ENCODE results near the gene TIE1.

TIE1 gene

GRCh38 chr1:43337588-43337987 is 36.8 kb downstream of the TIE1 start, which contains the start of gene MPL:
Gene MPL, plus strand, starts transcription at chr1:43337818. Its CDS starts 31 bp downstream, at chr1:43337849.
- no peaks in the 10 kb centered on the region for H3K4me1 ChIP-seq (ENCODE audit: control insufficient read depth, insufficient read depth, low read length, poor library complexity, severe bottlenecking)
- no peak for DNase-seq
- H3K27ac ChIP-seq (ENCODE audit: insufficient read depth, low read length, poor library complexity, severe bottlenecking), result no peak within 1 kb of the TSS
- no peaks in the 10 kb centered on the region for H3K36me3 ChIP-seq (ENCODE audit: control insufficient read depth, insufficient read depth, low read length)
- no peaks in the 10 kb centered on the region for H3K27me3 ChIP-seq (replicated peaks; ENCODE audit: control insufficient read depth, insufficient read depth, low read length, poor library complexity, severe bottlenecking)
- H3K4me3 ChIP-seq (ENCODE audit: insufficient read depth, low read depth, low read length, poor library complexity, severe bottlenecking), result no peak within 1 kb of the TSS
- H3K9me3 ChIP-seq (ENCODE audit: control insufficient read depth, low read length), result no peaks in the 10 kb centered on the region

- no peak for DNase-seq
- H3K4me3 ChIP-seq (ENCODE audit: insufficient read depth, low read depth, low read length, poor library complexity, severe bottlenecking), result no peak overlapping the region
- H3K36me3 ChIP-seq (ENCODE audit: control insufficient read depth, insufficient read depth, low read length), result no peaks in the 10 kb centered on the region
- no peaks in the 10 kb centered on the region for H3K9me3 ChIP-seq (ENCODE audit: control insufficient read depth, low read length)
- H3K4me1 ChIP-seq (ENCODE audit: control insufficient read depth, insufficient read depth, low read length, poor library complexity, severe bottlenecking), result no peaks in the 10 kb centered on the region
- no peak overlapping the region for H3K27ac ChIP-seq (ENCODE audit: insufficient read depth, low read length, poor library complexity, severe bottlenecking)
- no peaks in the 10 kb centered on the region for H3K27me3 ChIP-seq (replicated peaks; ENCODE audit: control insufficient read depth, insufficient read depth, low read length, poor library complexity, severe bottlenecking)
Measured at GRCh38 chr1:43338001-43338400, 37.2 kb downstream of the TIE1 start.

- H3K4me1 ChIP-seq (ENCODE audit: control insufficient read depth, insufficient read depth, low read length, poor library complexity, severe bottlenecking), result no peaks in the 10 kb centered on the region
- H3K27me3 ChIP-seq (replicated peaks; ENCODE audit: control insufficient read depth, insufficient read depth, low read length, poor library complexity, severe bottlenecking), result no peaks in the 10 kb centered on the region
- no peaks in the 10 kb centered on the region for H3K36me3 ChIP-seq (ENCODE audit: control insufficient read depth, insufficient read depth, low read length)
- DNase-seq, result no peak
- no peaks in the 10 kb centered on the region for H3K9me3 ChIP-seq (ENCODE audit: control insufficient read depth, low read length)
- H3K4me3 ChIP-seq (ENCODE audit: insufficient read depth, low read depth, low read length, poor library complexity, severe bottlenecking), result no peak overlapping the region
- no peak overlapping the region for H3K27ac ChIP-seq (ENCODE audit: insufficient read depth, low read length, poor library complexity, severe bottlenecking)
Measured at GRCh38 chr1:43339584-43340232, 38.9 kb downstream of the TIE1 start.

- no peak overlapping the region for H3K27ac ChIP-seq (ENCODE audit: insufficient read depth, low read length, poor library complexity, severe bottlenecking)
- no peak for DNase-seq
- H3K4me1 ChIP-seq (ENCODE audit: control insufficient read depth, insufficient read depth, low read length, poor library complexity, severe bottlenecking), result no peaks in the 10 kb centered on the region
- H3K9me3 ChIP-seq (ENCODE audit: control insufficient read depth, low read length), result no peaks in the 10 kb centered on the region
- no peaks in the 10 kb centered on the region for H3K27me3 ChIP-seq (replicated peaks; ENCODE audit: control insufficient read depth, insufficient read depth, low read length, poor library complexity, severe bottlenecking)
- no peak overlapping the region for H3K4me3 ChIP-seq (ENCODE audit: insufficient read depth, low read depth, low read length, poor library complexity, severe bottlenecking)
- H3K36me3 ChIP-seq (ENCODE audit: control insufficient read depth, insufficient read depth, low read length), result no peaks in the 10 kb centered on the region
Measured at GRCh38 chr1:43340559-43340958, 39.8 kb downstream of the TIE1 start.

- Histone ChIP-seq H3K9me3 (ENCODE audit: control insufficient read depth, low read length) (no peaks in the 10 kb centered on the region), H3K4me1 (ENCODE audit: control insufficient read depth, insufficient read depth, low read length, poor library complexity, severe bottlenecking) (no peaks in the 10 kb centered on the region), H3K36me3 (ENCODE audit: control insufficient read depth, insufficient read depth, low read length) (no peaks in the 10 kb centered on the region), H3K4me3 (ENCODE audit: insufficient read depth, low read depth, low read length, poor library complexity, severe bottlenecking) (no peak overlapping the region), H3K27ac (ENCODE audit: insufficient read depth, low read length, poor library complexity, severe bottlenecking) (no peak overlapping the region), H3K27me3 (replicated peaks; ENCODE audit: control insufficient read depth, insufficient read depth, low read length, poor library complexity, severe bottlenecking) (no peaks in the 10 kb centered on the region)
- no peak for DNase-seq
Measured at GRCh38 chr1:43344267-43344850, 43.6 kb downstream of the TIE1 start.

- Histone ChIP-seq H3K4me1 (ENCODE audit: control insufficient read depth, insufficient read depth, low read length, poor library complexity, severe bottlenecking) (no peaks in the 10 kb centered on the region), H3K9me3 (ENCODE audit: control insufficient read depth, low read length) (no peaks in the 10 kb centered on the region), H3K27me3 (replicated peaks; ENCODE audit: control insufficient read depth, insufficient read depth, low read length, poor library complexity, severe bottlenecking) (no peaks in the 10 kb centered on the region), H3K4me3 (ENCODE audit: insufficient read depth, low read depth, low read length, poor library complexity, severe bottlenecking) (no peak overlapping the region), H3K36me3 (ENCODE audit: control insufficient read depth, insufficient read depth, low read length) (no peaks in the 10 kb centered on the region), H3K27ac (ENCODE audit: insufficient read depth, low read length, poor library complexity, severe bottlenecking) (no peak overlapping the region)
- DNase-seq, result no peak
Measured at GRCh38 chr1:43345120-43345519, 44.3 kb downstream of the TIE1 start.

GRCh38 chr1:43346636-43347035 is 45.9 kb downstream of the TIE1 start:
- H3K4me3 ChIP-seq (ENCODE audit: insufficient read depth, low read depth, low read length, poor library complexity, severe bottlenecking), result no peak overlapping the region
- H3K36me3 ChIP-seq (ENCODE audit: control insufficient read depth, insufficient read depth, low read length), result no peaks in the 10 kb centered on the region
- no peaks in the 10 kb centered on the region for H3K4me1 ChIP-seq (ENCODE audit: control insufficient read depth, insufficient read depth, low read length, poor library complexity, severe bottlenecking)
- no peak overlapping the region for H3K27ac ChIP-seq (ENCODE audit: insufficient read depth, low read length, poor library complexity, severe bottlenecking)
- no peaks in the 10 kb centered on the region for H3K9me3 ChIP-seq (ENCODE audit: control insufficient read depth, low read length)
- H3K27me3 ChIP-seq (replicated peaks; ENCODE audit: control insufficient read depth, insufficient read depth, low read length, poor library complexity, severe bottlenecking), result no peaks in the 10 kb centered on the region
- no peak for DNase-seq

GRCh38 chr1:43348343-43348808 is 47.6 kb downstream of the TIE1 start:
- H3K27ac ChIP-seq (ENCODE audit: insufficient read depth, low read length, poor library complexity, severe bottlenecking), result peak overlapping the region; percentile 62
- no peak for DNase-seq
- H3K36me3 ChIP-seq (ENCODE audit: control insufficient read depth, insufficient read depth, low read length), result no peaks in the 10 kb centered on the region
- no peaks in the 10 kb centered on the region for H3K9me3 ChIP-seq (ENCODE audit: control insufficient read depth, low read length)
- H3K27me3 ChIP-seq (replicated peaks; ENCODE audit: control insufficient read depth, insufficient read depth, low read length, poor library complexity, severe bottlenecking), result no peaks in the 10 kb centered on the region
- H3K4me3 ChIP-seq (ENCODE audit: insufficient read depth, low read depth, low read length, poor library complexity, severe bottlenecking), result peak overlapping the region; percentile 42
- no peaks in the 10 kb centered on the region for H3K4me1 ChIP-seq (ENCODE audit: control insufficient read depth, insufficient read depth, low read length, poor library complexity, severe bottlenecking)

- no peaks in the 10 kb centered on the region for H3K36me3 ChIP-seq (ENCODE audit: control insufficient read depth, insufficient read depth, low read length)
- H3K9me3 ChIP-seq (ENCODE audit: control insufficient read depth, low read length), result no peaks in the 10 kb centered on the region
- peak overlapping the region; percentile 62 for H3K27ac ChIP-seq (ENCODE audit: insufficient read depth, low read length, poor library complexity, severe bottlenecking)
- H3K27me3 ChIP-seq (replicated peaks; ENCODE audit: control insufficient read depth, insufficient read depth, low read length, poor library complexity, severe bottlenecking), result no peaks in the 10 kb centered on the region
- peak; percentile 39 to 73 (median 48) for DNase-seq
- no peaks in the 10 kb centered on the region for H3K4me1 ChIP-seq (ENCODE audit: control insufficient read depth, insufficient read depth, low read length, poor library complexity, severe bottlenecking)
- H3K4me3 ChIP-seq (ENCODE audit: insufficient read depth, low read depth, low read length, poor library complexity, severe bottlenecking), result peak overlapping the region; percentile 42
Measured at GRCh38 chr1:43348809-43349593, 48.2 kb downstream of the TIE1 start.
